Gastrocnemius medialis (tissue), 4 donors: ENCODE data around the gene CCS.

Experiments
- CTCF ChIP-seq, 5 experiments: fragments of 450-650 bp in 3 of 5; fragments of 200-600 bp in 2 of 5; sonication (generic) in 2 of 5; IDR thresholded peaks in 4 of 5; conservative IDR thresholded peaks in 1 of 5; 1 replicate in 4 of 5; 2 replicates in 1 of 5; pipeline ENCODE4 v1.5.1; 2016 to 2019; ENCODE audit warnings: antibody characterized with exemption in 5 of 5, mild to moderate bottlenecking in 3 of 5, moderate library complexity in 3 of 5
- POLR2A ChIP-seq, 2 donors: fragments of 450-650 bp; IDR thresholded peaks; one replicate each; pipeline ENCODE4 v1.6.1; 2017; ENCODE audit warnings: antibody characterized with exemption in 2 of 2, mild to moderate bottlenecking in 2 of 2, moderate library complexity in 2 of 2

GRCh38 chr11:66562907-66563583 is 29.9 kb upstream of the CCS start:
- TF ChIP-seq CTCF (IDR thresholded peaks at IDR 0.05 in 4 of 5, conservative IDR thresholded peaks at IDR 0.05 in 1 of 5), result no peak
- TF ChIP-seq POLR2A (IDR thresholded peaks at IDR 0.05), result no peak
